Activated T-helper 17 cell treated with anti-CD3 and anti-CD28 coated beads, Interleukin-2, amount 50 U/mL, for 72 hours (primary cell): ENCODE measurements around the gene C10orf53. TPM values are rescaled to one million over a fixed set of nuclear protein-coding genes. Genes with fewer than 3 reads are reported as not detected.
"Not testable (repeated sequence)": the region's sequence is repeated elsewhere in the genome, so short reads cannot be mapped to it uniquely, and the experiment has no call there.

Experiments used
- ATAC-seq: fragments of 150-1000 bp; cut with Tn5 transposase; replicated peaks from 2 replicates; pipeline ENCODE4 v1.10.0; 2021; ENCODE audit warnings: mild to moderate bottlenecking, moderate library complexity
- H3K27ac Mint-ChIP-seq: one replicate; pipeline ENCODE4 v1.8.0; 2022; ENCODE audit warnings: mixed read lengths
- H3K27me3 Mint-ChIP-seq: one replicate; pipeline ENCODE4 v1.8.0; 2022; ENCODE audit warnings: mixed read lengths
- H3K36me3 Mint-ChIP-seq: one replicate; pipeline ENCODE4 v1.8.0; 2022; ENCODE audit warnings: low read depth, mild to moderate bottlenecking, mixed read lengths
- H3K4me1 Mint-ChIP-seq: one replicate; pipeline ENCODE4 v1.8.0; 2022; ENCODE audit warnings: mixed read lengths
- H3K4me3 Mint-ChIP-seq: one replicate; pipeline ENCODE4 v1.8.0; 2022; ENCODE audit warnings: mild to moderate bottlenecking, mixed read lengths
- H3K9me3 Mint-ChIP-seq: one replicate; pipeline ENCODE4 v1.8.0; 2022; ENCODE audit warnings: mixed read lengths
- total RNA-seq, 2 donors: library from RNA; stranded (reverse); gene quantifications; one replicate each; pipeline ENCODE4 v1.2.3, GENCODE V29; 2022

The C10orf53 gene
- total RNA-seq, 2 donors from 2014 or later, result not detected

GRCh38 chr10:49689882-49690510 is 10.5 kb downstream of the C10orf53 start:
- ATAC-seq, result no peak
- Mint-ChIP-seq H3K4me3 (no peak overlapping the region), H3K36me3 (no peaks in the 10 kb centered on the region), H3K27me3 (peaks cover 54% of the 10 kb centered on the region), H3K4me1 (no peaks in the 10 kb centered on the region), H3K9me3 (no peaks in the 10 kb centered on the region), H3K27ac (no peak overlapping the region)

GRCh38 chr10:49690698-49691356 is 11.4 kb downstream of the C10orf53 start:
- no peak for ATAC-seq
- H3K4me3 Mint-ChIP-seq, result no peak overlapping the region
- H3K27ac Mint-ChIP-seq, result no peak overlapping the region
- no peaks in the 10 kb centered on the region for H3K9me3 Mint-ChIP-seq
- no peaks in the 10 kb centered on the region for H3K4me1 Mint-ChIP-seq
- no peaks in the 10 kb centered on the region for H3K36me3 Mint-ChIP-seq
- peaks cover 49% of the 10 kb centered on the region for H3K27me3 Mint-ChIP-seq

GRCh38 chr10:49691588-49691987 is 12.1 kb downstream of the C10orf53 start:
- H3K27me3 Mint-ChIP-seq, result peaks cover 49% of the 10 kb centered on the region
- H3K36me3 Mint-ChIP-seq, result no peaks in the 10 kb centered on the region
- H3K9me3 Mint-ChIP-seq, result no peaks in the 10 kb centered on the region
- H3K4me1 Mint-ChIP-seq, result no peaks in the 10 kb centered on the region
- ATAC-seq, result no peak
- no peak overlapping the region for H3K4me3 Mint-ChIP-seq
- no peak overlapping the region for H3K27ac Mint-ChIP-seq

- Mint-ChIP-seq H3K9me3 (no peaks in the 10 kb centered on the region), H3K36me3 (no peaks in the 10 kb centered on the region), H3K27ac (no peak overlapping the region), H3K4me3 (no peak overlapping the region), H3K4me1 (no peaks in the 10 kb centered on the region), H3K27me3 (peaks cover 31% of the 10 kb centered on the region)
- ATAC-seq, result no peak
Measured at GRCh38 chr10:49694466-49694865, 15.0 kb downstream of the C10orf53 start.

- Mint-ChIP-seq H3K4me1 (no peaks in the 10 kb centered on the region), H3K4me3 (no peak overlapping the region), H3K36me3 (no peaks in the 10 kb centered on the region), H3K9me3 (no peaks in the 10 kb centered on the region), H3K27ac (no peak overlapping the region), H3K27me3 (peaks cover 16% of the 10 kb centered on the region)
- no peak for ATAC-seq
Measured at GRCh38 chr10:49696311-49696710, 16.9 kb downstream of the C10orf53 start.

- Mint-ChIP-seq H3K36me3 (no peaks in the 10 kb centered on the region), H3K27me3 (peaks cover 17% of the 10 kb centered on the region), H3K4me1 (no peaks in the 10 kb centered on the region), H3K9me3 (no peaks in the 10 kb centered on the region), H3K27ac (no peak overlapping the region), H3K4me3 (no peak overlapping the region)
- no peak for ATAC-seq
Measured at GRCh38 chr10:49698679-49699078, 19.2 kb downstream of the C10orf53 start.

GRCh38 chr10:49700211-49700610 is 20.8 kb downstream of the C10orf53 start:
- Mint-ChIP-seq H3K9me3 (no peaks in the 10 kb centered on the region), H3K27me3 (peaks cover 17% of the 10 kb centered on the region), H3K36me3 (no peaks in the 10 kb centered on the region), H3K27ac (no peak overlapping the region), H3K4me3 (no peak overlapping the region), H3K4me1 (no peaks in the 10 kb centered on the region)
- no peak for ATAC-seq

GRCh38 chr10:49700997-49701396 is 21.5 kb downstream of the C10orf53 start:
- no peak overlapping the region for H3K27ac Mint-ChIP-seq
- H3K36me3 Mint-ChIP-seq, result no peaks in the 10 kb centered on the region
- ATAC-seq, result no peak
- no peaks in the 10 kb centered on the region for H3K9me3 Mint-ChIP-seq
- peaks cover 17% of the 10 kb centered on the region for H3K27me3 Mint-ChIP-seq
- no peaks in the 10 kb centered on the region for H3K4me1 Mint-ChIP-seq
- no peak overlapping the region for H3K4me3 Mint-ChIP-seq

GRCh38 chr10:49707585-49707984 is 28.1 kb downstream of the C10orf53 start:
- no peak overlapping the region for H3K27ac Mint-ChIP-seq
- H3K4me3 Mint-ChIP-seq, result no peak overlapping the region
- H3K27me3 Mint-ChIP-seq, result peaks cover 11% of the 10 kb centered on the region
- no peaks in the 10 kb centered on the region for H3K9me3 Mint-ChIP-seq
- no peaks in the 10 kb centered on the region for H3K4me1 Mint-ChIP-seq
- no peak for ATAC-seq
- no peaks in the 10 kb centered on the region for H3K36me3 Mint-ChIP-seq

GRCh38 chr10:49709934-49710333 is 30.5 kb downstream of the C10orf53 start:
- Mint-ChIP-seq H3K9me3 (no peaks in the 10 kb centered on the region), H3K36me3 (no peaks in the 10 kb centered on the region), H3K27ac (no peak overlapping the region), H3K4me3 (no peak overlapping the region), H3K4me1 (no peaks in the 10 kb centered on the region), H3K27me3 (peaks cover 11% of the 10 kb centered on the region)
- ATAC-seq, result no peak

GRCh38 chr10:49710966-49711365 is 31.5 kb downstream of the C10orf53 start:
- H3K4me1 Mint-ChIP-seq, result no peaks in the 10 kb centered on the region
- peaks cover 11% of the 10 kb centered on the region for H3K27me3 Mint-ChIP-seq
- H3K9me3 Mint-ChIP-seq, result no peaks in the 10 kb centered on the region
- ATAC-seq, result no peak
- H3K4me3 Mint-ChIP-seq, result no peak overlapping the region
- no peak overlapping the region for H3K27ac Mint-ChIP-seq
- H3K36me3 Mint-ChIP-seq, result no peaks in the 10 kb centered on the region

- Mint-ChIP-seq H3K27ac (no peak overlapping the region), H3K4me1 (no peaks in the 10 kb centered on the region), H3K27me3 (peaks cover 11% of the 10 kb centered on the region), H3K36me3 (no peaks in the 10 kb centered on the region), H3K4me3 (no peak overlapping the region), H3K9me3 (no peaks in the 10 kb centered on the region)
- ATAC-seq, result no peak
Measured at GRCh38 chr10:49711481-49711880, 32.0 kb downstream of the C10orf53 start.

GRCh38 chr10:49713266-49713665 is 33.8 kb downstream of the C10orf53 start:
- Mint-ChIP-seq H3K4me3 (no peak overlapping the region), H3K9me3 (peaks cover 4% of the 10 kb centered on the region), H3K4me1 (no peaks in the 10 kb centered on the region), H3K27ac (no peak overlapping the region), H3K27me3 (peaks cover 18% of the 10 kb centered on the region), H3K36me3 (no peaks in the 10 kb centered on the region)
- no peak for ATAC-seq

- H3K36me3 Mint-ChIP-seq, H3K27ac Mint-ChIP-seq, H3K9me3 Mint-ChIP-seq, H3K4me3 Mint-ChIP-seq, ATAC-seq, H3K4me1 Mint-ChIP-seq: not testable (repeated sequence)
- peaks cover 15% of the 10 kb centered on the region for H3K27me3 Mint-ChIP-seq
Measured at GRCh38 chr10:49715157-49715556, 35.7 kb downstream of the C10orf53 start.

- H3K27ac Mint-ChIP-seq, result no peak overlapping the region
- no peak overlapping the region for H3K4me3 Mint-ChIP-seq
- no peaks in the 10 kb centered on the region for H3K4me1 Mint-ChIP-seq
- peaks cover 10% of the 10 kb centered on the region for H3K9me3 Mint-ChIP-seq
- peaks cover 3% of the 10 kb centered on the region for H3K27me3 Mint-ChIP-seq
- no peak for ATAC-seq
- H3K36me3 Mint-ChIP-seq, result no peaks in the 10 kb centered on the region
Measured at GRCh38 chr10:49726593-49726992, 47.1 kb downstream of the C10orf53 start.
